Measurements from ENCODE around the gene RARB.

The RARB gene

GRCh38 chr3:25483456-25483855 lies 55.4 kb downstream of the RARB start:
- no peaks in the 10 kb centered on the region for H3K27me3 ChIP-seq (ENCODE audit: insufficient read depth, low read length, poor library complexity)
- no peak overlapping the region for H3K4me2 ChIP-seq (ENCODE audit: low read length)
- H3K27ac ChIP-seq (ENCODE audit: low read depth, low read length): no peak overlapping the region
- no peaks in the 10 kb centered on the region for H3K79me2 ChIP-seq (ENCODE audit: control insufficient read depth, insufficient read depth, low read length)
- no peak overlapping the region for H3K4me3 ChIP-seq (ENCODE audit: low read length)
- H3K79me1 ChIP-seq (ENCODE audit: low read length): no peaks in the 10 kb centered on the region
- WGBS (ENCODE audit: extremely low coverage, insufficient coverage, low lambda C conversion rate): 100% methylated on average over 1 of the region's 1 CpG
- H3K18ac ChIP-seq (ENCODE audit: low read length): no peak overlapping the region
- H2BK120ac ChIP-seq (ENCODE audit: low read depth, low read length): no peak overlapping the region
- H2BK15ac ChIP-seq (replicated peaks; ENCODE audit: low read depth): no peak overlapping the region
- no peak overlapping the region for H4K5ac ChIP-seq (ENCODE audit: low read length)
- no peak overlapping the region for H3K23ac ChIP-seq (ENCODE audit: low read length)
- H3K4ac ChIP-seq (ENCODE audit: low read depth, low read length): no peak overlapping the region
- H3K9ac ChIP-seq (ENCODE audit: low read length): no peak overlapping the region
- H2BK5ac ChIP-seq (ENCODE audit: low read length): no peak overlapping the region
- H3K56ac ChIP-seq (ENCODE audit: low read length): no peak overlapping the region
- DNase-seq: no peak
- H3K4me1 ChIP-seq (ENCODE audit: control insufficient read depth, low read depth, low read length): peaks cover 2% of the 10 kb centered on the region
- H2AK5ac ChIP-seq (ENCODE audit: low read length): no peak overlapping the region
- H3K36me3 ChIP-seq (ENCODE audit: control insufficient read depth, insufficient read depth, low read length): no peaks in the 10 kb centered on the region
- H4K8ac ChIP-seq (ENCODE audit: low read depth, low read length): no peak overlapping the region

GRCh38 chr3:25485673-25486072 lies 57.6 kb downstream of the RARB start:
- Histone ChIP-seq H4K5ac (ENCODE audit: low read length) (no peak overlapping the region), H3K79me1 (ENCODE audit: low read length) (no peaks in the 10 kb centered on the region), H3K4me2 (ENCODE audit: low read length) (no peak overlapping the region), H2BK5ac (ENCODE audit: low read length) (no peak overlapping the region), H3K4me3 (ENCODE audit: low read length) (no peak overlapping the region), H2BK120ac (ENCODE audit: low read depth, low read length) (no peak overlapping the region), H3K23ac (ENCODE audit: low read length) (no peak overlapping the region), H3K56ac (ENCODE audit: low read length) (no peak overlapping the region), H3K27ac (ENCODE audit: low read depth, low read length) (no peak overlapping the region), H2BK15ac (replicated peaks; ENCODE audit: low read depth) (no peak overlapping the region), H3K4ac (ENCODE audit: low read depth, low read length) (no peak overlapping the region), H2AK5ac (ENCODE audit: low read length) (no peak overlapping the region), H4K8ac (ENCODE audit: low read depth, low read length) (no peak overlapping the region), H3K36me3 (ENCODE audit: control insufficient read depth, insufficient read depth, low read length) (no peaks in the 10 kb centered on the region), H3K79me2 (ENCODE audit: control insufficient read depth, insufficient read depth, low read length) (no peaks in the 10 kb centered on the region), H3K18ac (ENCODE audit: low read length) (no peak overlapping the region), H3K27me3 (ENCODE audit: insufficient read depth, low read length, poor library complexity) (no peaks in the 10 kb centered on the region), H3K4me1 (ENCODE audit: control insufficient read depth, low read depth, low read length) (no peaks in the 10 kb centered on the region), H3K9ac (ENCODE audit: low read length) (no peak overlapping the region)
- WGBS (ENCODE audit: extremely low coverage, insufficient coverage, low lambda C conversion rate): no CpG with 5 or more reads among the region's 3 CpGs
- DNase-seq: no peak

- no peak overlapping the region for H3K23ac ChIP-seq (ENCODE audit: low read length)
- no peak overlapping the region for H3K4me2 ChIP-seq (ENCODE audit: low read length)
- H4K8ac ChIP-seq (ENCODE audit: low read depth, low read length): no peak overlapping the region
- H2AK5ac ChIP-seq (ENCODE audit: low read length): no peak overlapping the region
- H2BK120ac ChIP-seq (ENCODE audit: low read depth, low read length): no peak overlapping the region
- no peak overlapping the region for H2BK5ac ChIP-seq (ENCODE audit: low read length)
- H3K4me1 ChIP-seq (ENCODE audit: control insufficient read depth, low read depth, low read length): no peaks in the 10 kb centered on the region
- H3K79me1 ChIP-seq (ENCODE audit: low read length): no peaks in the 10 kb centered on the region
- no peaks in the 10 kb centered on the region for H3K79me2 ChIP-seq (ENCODE audit: control insufficient read depth, insufficient read depth, low read length)
- no peaks in the 10 kb centered on the region for H3K27me3 ChIP-seq (ENCODE audit: insufficient read depth, low read length, poor library complexity)
- H3K9ac ChIP-seq (ENCODE audit: low read length): no peak overlapping the region
- H2BK15ac ChIP-seq (replicated peaks; ENCODE audit: low read depth): no peak overlapping the region
- H3K36me3 ChIP-seq (ENCODE audit: control insufficient read depth, insufficient read depth, low read length): no peaks in the 10 kb centered on the region
- H3K56ac ChIP-seq (ENCODE audit: low read length): no peak overlapping the region
- H3K4ac ChIP-seq (ENCODE audit: low read depth, low read length): no peak overlapping the region
- no peak overlapping the region for H3K18ac ChIP-seq (ENCODE audit: low read length)
- no peak overlapping the region for H4K5ac ChIP-seq (ENCODE audit: low read length)
- WGBS (ENCODE audit: extremely low coverage, insufficient coverage, low lambda C conversion rate): no CpG with 5 or more reads among the region's 6 CpGs
- no peak overlapping the region for H3K27ac ChIP-seq (ENCODE audit: low read depth, low read length)
- no peak overlapping the region for H3K4me3 ChIP-seq (ENCODE audit: low read length)
- DNase-seq: no peak
Measured at GRCh38 chr3:25486932-25487331, 58.9 kb downstream of the RARB start.

GRCh38 chr3:25489858-25490593 lies 62.0 kb downstream of the RARB start:
- H2BK15ac ChIP-seq (replicated peaks; ENCODE audit: low read depth): no peak overlapping the region
- DNase-seq: no peak
- no peaks in the 10 kb centered on the region for H3K79me1 ChIP-seq (ENCODE audit: low read length)
- no peak overlapping the region for H3K23ac ChIP-seq (ENCODE audit: low read length)
- H3K4me2 ChIP-seq (ENCODE audit: low read length): no peak overlapping the region
- H3K4ac ChIP-seq (ENCODE audit: low read depth, low read length): no peak overlapping the region
- H3K9ac ChIP-seq (ENCODE audit: low read length): no peak overlapping the region
- WGBS (ENCODE audit: extremely low coverage, insufficient coverage, low lambda C conversion rate): no CpG with 5 or more reads among the region's 7 CpGs
- no peak overlapping the region for H2AK5ac ChIP-seq (ENCODE audit: low read length)
- no peak overlapping the region for H2BK5ac ChIP-seq (ENCODE audit: low read length)
- H3K18ac ChIP-seq (ENCODE audit: low read length): no peak overlapping the region
- no peak overlapping the region for H2BK120ac ChIP-seq (ENCODE audit: low read depth, low read length)
- H3K36me3 ChIP-seq (ENCODE audit: control insufficient read depth, insufficient read depth, low read length): no peaks in the 10 kb centered on the region
- no peaks in the 10 kb centered on the region for H3K27me3 ChIP-seq (ENCODE audit: insufficient read depth, low read length, poor library complexity)
- no peak overlapping the region for H3K27ac ChIP-seq (ENCODE audit: low read depth, low read length)
- H4K8ac ChIP-seq (ENCODE audit: low read depth, low read length): no peak overlapping the region
- H3K79me2 ChIP-seq (ENCODE audit: control insufficient read depth, insufficient read depth, low read length): no peaks in the 10 kb centered on the region
- H3K4me1 ChIP-seq (ENCODE audit: control insufficient read depth, low read depth, low read length): no peaks in the 10 kb centered on the region
- no peak overlapping the region for H4K5ac ChIP-seq (ENCODE audit: low read length)
- H3K4me3 ChIP-seq (ENCODE audit: low read length): no peak overlapping the region
- no peak overlapping the region for H3K56ac ChIP-seq (ENCODE audit: low read length)

- no peaks in the 10 kb centered on the region for H3K36me3 ChIP-seq (ENCODE audit: control insufficient read depth, insufficient read depth, low read length)
- H3K56ac ChIP-seq (ENCODE audit: low read length): no peak overlapping the region
- no peak overlapping the region for H3K23ac ChIP-seq (ENCODE audit: low read length)
- no peak overlapping the region for H3K18ac ChIP-seq (ENCODE audit: low read length)
- H3K27ac ChIP-seq (ENCODE audit: low read depth, low read length): no peak overlapping the region
- no peaks in the 10 kb centered on the region for H3K4me1 ChIP-seq (ENCODE audit: control insufficient read depth, low read depth, low read length)
- H3K9ac ChIP-seq (ENCODE audit: low read length): no peak overlapping the region
- H3K27me3 ChIP-seq (ENCODE audit: insufficient read depth, low read length, poor library complexity): no peaks in the 10 kb centered on the region
- H3K79me1 ChIP-seq (ENCODE audit: low read length): no peaks in the 10 kb centered on the region
- no peak overlapping the region for H2AK5ac ChIP-seq (ENCODE audit: low read length)
- DNase-seq: no peak
- no peak overlapping the region for H3K4ac ChIP-seq (ENCODE audit: low read depth, low read length)
- no peak overlapping the region for H4K5ac ChIP-seq (ENCODE audit: low read length)
- no peak overlapping the region for H2BK120ac ChIP-seq (ENCODE audit: low read depth, low read length)
- no peak overlapping the region for H2BK15ac ChIP-seq (replicated peaks; ENCODE audit: low read depth)
- no peak overlapping the region for H3K4me2 ChIP-seq (ENCODE audit: low read length)
- H3K4me3 ChIP-seq (ENCODE audit: low read length): no peak overlapping the region
- WGBS (ENCODE audit: extremely low coverage, insufficient coverage, low lambda C conversion rate): no CpG with 5 or more reads among the region's 3 CpGs
- no peak overlapping the region for H4K8ac ChIP-seq (ENCODE audit: low read depth, low read length)
- H2BK5ac ChIP-seq (ENCODE audit: low read length): no peak overlapping the region
- no peaks in the 10 kb centered on the region for H3K79me2 ChIP-seq (ENCODE audit: control insufficient read depth, insufficient read depth, low read length)
Measured at GRCh38 chr3:25493246-25493645, 65.2 kb downstream of the RARB start.

- WGBS (ENCODE audit: extremely low coverage, insufficient coverage, low lambda C conversion rate): no CpG with 5 or more reads among the region's 1 CpG
- H3K18ac ChIP-seq (ENCODE audit: low read length): no peak overlapping the region
- no peak overlapping the region for H3K4me3 ChIP-seq (ENCODE audit: low read length)
Measured at GRCh38 chr3:25493786-25494185, 65.7 kb downstream of the RARB start.

More at GRCh38 chr3:25493786-25494185, 65.7 kb downstream of the RARB start:
- H3K4ac ChIP-seq (ENCODE audit: low read depth, low read length): no peak overlapping the region
- no peak overlapping the region for H2BK15ac ChIP-seq (replicated peaks; ENCODE audit: low read depth)
- no peak overlapping the region for H3K27ac ChIP-seq (ENCODE audit: low read depth, low read length)
- no peak overlapping the region for H3K9ac ChIP-seq (ENCODE audit: low read length)
- H2AK5ac ChIP-seq (ENCODE audit: low read length): no peak overlapping the region
- H3K4me2 ChIP-seq (ENCODE audit: low read length): no peak overlapping the region
- DNase-seq: no peak
- H3K79me1 ChIP-seq (ENCODE audit: low read length): no peaks in the 10 kb centered on the region
- no peaks in the 10 kb centered on the region for H3K4me1 ChIP-seq (ENCODE audit: control insufficient read depth, low read depth, low read length)
- H2BK120ac ChIP-seq (ENCODE audit: low read depth, low read length): no peak overlapping the region
- no peaks in the 10 kb centered on the region for H3K79me2 ChIP-seq (ENCODE audit: control insufficient read depth, insufficient read depth, low read length)
- H3K36me3 ChIP-seq (ENCODE audit: control insufficient read depth, insufficient read depth, low read length): no peaks in the 10 kb centered on the region
- H4K5ac ChIP-seq (ENCODE audit: low read length): no peak overlapping the region
- H2BK5ac ChIP-seq (ENCODE audit: low read length): no peak overlapping the region
- H3K56ac ChIP-seq (ENCODE audit: low read length): no peak overlapping the region
- no peak overlapping the region for H3K23ac ChIP-seq (ENCODE audit: low read length)
- H3K27me3 ChIP-seq (ENCODE audit: insufficient read depth, low read length, poor library complexity): no peaks in the 10 kb centered on the region
- no peak overlapping the region for H4K8ac ChIP-seq (ENCODE audit: low read depth, low read length)
